Stimulated activated CD8-positive, alpha-beta memory T cell treated with anti-CD3 and anti-CD28 coated beads, Interleukin-12 subunit alpha, Interleukin-12 subunit beta, amount 100 ng/mL, for 1 hour (primary cell): ENCODE data around the gene LPIN2.
"Not testable (repeated sequence)": the region's sequence is repeated elsewhere in the genome, so short reads cannot be mapped to it uniquely, and the experiment has no call there.

Source experiments
- DNase-seq: peaks from one replicate; pipeline ENCODE4 v3.0.0-alpha.2; 2020; ENCODE audit warnings: low read depth

Gene LPIN2

GRCh38 chr18:3003766-3004165 lies 9.2 kb downstream of the LPIN2 start:
- DNase-seq = not testable (repeated sequence)

- no peak for DNase-seq
These were observed 10.2 kb downstream of the LPIN2 start for GRCh38 chr18:3002732-3003131.

- DNase-seq = no peak
These were observed 14.3 kb downstream of the LPIN2 start for GRCh38 chr18:2998644-2999043.

GRCh38 chr18:2997846-2998564 lies 14.9 kb downstream of the LPIN2 start:
- DNase-seq = no peak

GRCh38 chr18:2997429-2997828 lies 15.5 kb downstream of the LPIN2 start:
- no peak for DNase-seq

GRCh38 chr18:2994603-2995432 lies 18.1 kb downstream of the LPIN2 start:
- DNase-seq = peak; percentile 66

GRCh38 chr18:2994020-2994589 lies 18.8 kb downstream of the LPIN2 start:
- DNase-seq = no peak

- DNase-seq = no peak
These were observed 19.7 kb downstream of the LPIN2 start for GRCh38 chr18:2992995-2993877.

- DNase-seq = no peak
These were observed 21.8 kb downstream of the LPIN2 start for GRCh38 chr18:2990956-2991640.

GRCh38 chr18:2987876-2988790 lies 24.8 kb downstream of the LPIN2 start:
- DNase-seq = no peak

- no peak for DNase-seq
These were observed 26.6 kb downstream of the LPIN2 start for GRCh38 chr18:2986150-2986865.

GRCh38 chr18:2985628-2986027 lies 27.3 kb downstream of the LPIN2 start:
- no peak for DNase-seq

- DNase-seq = no peak
These were observed 28.2 kb downstream of the LPIN2 start for GRCh38 chr18:2984703-2985261.

GRCh38 chr18:2984091-2984490 lies 28.9 kb downstream of the LPIN2 start:
- DNase-seq = no peak

GRCh38 chr18:2983296-2983695 lies 29.6 kb downstream of the LPIN2 start:
- no peak for DNase-seq

GRCh38 chr18:2982452-2983269 lies 30.3 kb downstream of the LPIN2 start:
- DNase-seq = no peak

- DNase-seq = no peak
These were observed 30.9 kb downstream of the LPIN2 start for GRCh38 chr18:2982022-2982421.

- no peak for DNase-seq
These were observed 31.7 kb downstream of the LPIN2 start for GRCh38 chr18:2981212-2981728.
